Astrocyte of the hippocampus (primary cell): ENCODE data around the gene CBR3.

ENCODE experiments used
- DNase-seq: peaks from one replicate; pipeline ENCODE4 v3.0.0; 2011; ENCODE audit warnings: low read depth, low spot score

The CBR3 gene

DNA sequence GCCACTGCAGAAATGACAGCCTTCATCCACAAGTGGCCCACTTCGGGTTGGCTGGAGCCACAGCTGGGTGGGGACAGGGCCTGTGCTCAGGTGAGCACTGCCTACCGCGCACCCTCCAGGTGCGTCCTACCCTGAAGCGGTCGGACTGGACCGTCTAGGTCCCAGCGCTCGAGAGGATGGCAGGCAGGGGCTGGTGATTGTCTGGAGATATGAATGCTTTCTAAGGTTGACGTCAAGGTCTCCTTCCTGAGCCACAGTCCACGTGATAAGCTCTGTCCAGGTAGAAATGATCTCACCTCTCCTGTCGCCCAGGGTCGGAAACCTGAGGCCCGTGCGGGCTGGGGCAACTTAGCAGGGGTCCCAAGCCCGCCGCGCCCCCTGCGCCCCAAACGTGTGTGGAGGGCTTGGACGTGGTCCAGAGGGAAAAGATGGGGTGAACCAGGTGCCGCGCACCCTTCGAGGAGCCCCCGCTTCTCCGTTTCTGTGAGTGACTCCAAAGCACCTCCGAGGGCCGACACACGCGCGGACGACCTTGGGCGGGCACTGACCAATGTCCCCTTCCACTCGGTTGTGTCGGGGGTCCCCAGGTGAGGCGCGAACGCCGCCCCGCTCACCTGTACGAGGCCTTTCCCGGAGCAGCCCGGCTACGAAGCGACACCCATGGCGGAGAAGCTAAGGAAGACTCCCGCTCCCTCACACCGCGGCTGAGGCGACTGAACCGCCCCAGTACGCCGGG lies 20.9 kb downstream of the CBR3 start:
- peak; percentile 10 for DNase-seq

DNA sequence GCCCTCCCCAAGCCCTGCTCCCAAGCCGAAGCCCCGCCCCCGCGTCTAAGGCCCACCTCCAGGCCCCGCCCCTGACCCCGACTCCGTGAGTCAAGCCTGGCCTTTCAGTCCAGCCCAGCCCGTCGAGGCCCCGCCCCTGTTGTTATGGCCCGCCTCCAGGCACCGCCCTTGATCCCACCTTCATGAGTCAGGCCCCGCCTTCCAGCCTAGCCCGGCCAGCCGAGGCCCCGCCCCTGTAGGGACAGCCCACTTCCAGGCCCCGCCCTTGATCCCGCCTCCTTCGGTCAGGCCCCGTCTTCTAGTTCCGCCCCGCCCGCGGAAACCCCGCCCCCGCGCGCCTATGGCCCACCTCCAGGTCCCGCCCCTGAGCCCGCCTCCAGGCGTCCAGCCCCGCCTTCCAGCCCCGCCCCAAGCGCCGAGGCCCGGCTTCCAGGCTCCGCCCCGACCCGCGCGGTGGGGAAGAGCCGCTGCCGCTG lies 21.5 kb downstream of the CBR3 start:
- DNase-seq: peak; percentile 100

DNA sequence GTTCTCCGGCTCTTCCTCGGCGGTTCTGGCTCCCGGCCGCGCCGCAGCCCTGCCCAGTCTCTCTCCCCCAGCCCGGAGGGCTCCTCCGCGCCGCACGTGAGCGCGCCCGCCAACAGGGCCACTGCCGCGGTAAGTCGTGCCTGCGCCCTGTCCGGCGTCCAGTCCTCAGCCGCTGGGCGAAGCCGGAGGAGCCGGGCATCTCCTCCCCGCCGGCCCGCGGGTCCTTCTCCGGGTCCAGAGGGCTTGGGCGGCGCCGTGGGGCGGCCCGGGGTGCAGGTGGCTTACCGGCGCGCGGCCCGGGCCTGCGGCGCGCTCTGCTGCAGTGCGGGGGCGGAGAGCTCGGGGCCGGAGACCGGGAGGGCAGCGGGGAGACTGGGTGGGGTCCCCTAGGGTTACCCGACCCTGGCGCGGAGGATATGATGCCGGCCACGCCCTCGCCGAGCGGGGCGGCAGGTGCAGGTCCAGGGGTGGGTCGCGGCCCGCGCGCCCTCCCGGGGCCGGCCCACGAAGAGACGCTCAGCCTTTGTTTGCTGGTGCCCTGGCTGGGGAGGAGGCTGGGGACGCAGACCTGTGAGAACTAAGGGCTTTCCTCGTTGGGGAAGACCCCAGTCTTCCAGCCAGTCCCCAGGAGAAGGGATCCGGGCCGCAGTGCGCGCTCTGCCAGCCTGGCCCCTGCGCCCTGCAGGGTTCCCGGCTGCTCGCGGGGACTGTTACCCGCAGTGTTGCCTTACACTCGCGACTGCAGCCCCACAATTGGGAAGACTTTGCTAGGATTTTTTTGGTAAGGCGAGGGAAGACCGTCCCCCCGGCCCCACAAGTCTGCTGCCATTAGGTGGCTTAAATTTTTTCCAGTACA lies 22.2 kb downstream of the CBR3 start, which contains the start of gene DOP1B:
Gene DOP1B, plus strand, starts transcription at position 10 of the 856 bp plus-strand sequence. CDS start 7,910 bp downstream, outside the sequence.
- DNase-seq: no peak

DNA sequence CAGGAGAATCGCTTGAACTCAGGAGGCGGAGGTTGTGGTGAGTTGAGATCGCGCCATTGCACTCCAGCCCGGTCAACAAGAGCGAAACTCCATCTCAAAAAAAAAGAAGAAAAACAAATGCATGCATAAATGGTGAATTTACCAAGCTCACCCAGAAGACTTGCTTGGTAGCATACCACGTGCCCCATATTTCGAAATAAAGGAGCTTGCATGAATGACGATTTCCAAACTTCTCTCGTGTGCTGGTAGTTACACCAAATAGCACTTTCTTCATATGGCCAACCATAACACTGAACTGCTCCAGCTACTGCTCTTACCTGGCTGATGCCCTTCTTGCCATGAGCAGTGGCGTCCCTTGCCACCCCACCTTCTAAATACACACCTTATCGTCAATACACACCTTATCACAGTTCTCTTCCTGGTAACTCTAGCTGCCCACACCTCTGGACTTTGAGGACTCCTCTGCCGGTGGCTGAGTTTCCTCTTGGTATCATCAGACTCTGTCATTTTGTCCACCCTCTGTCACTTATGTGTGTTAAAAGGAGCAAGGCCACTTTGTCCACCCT lies 24.6 kb downstream of the CBR3 start:
- no peak for DNase-seq

DNA sequence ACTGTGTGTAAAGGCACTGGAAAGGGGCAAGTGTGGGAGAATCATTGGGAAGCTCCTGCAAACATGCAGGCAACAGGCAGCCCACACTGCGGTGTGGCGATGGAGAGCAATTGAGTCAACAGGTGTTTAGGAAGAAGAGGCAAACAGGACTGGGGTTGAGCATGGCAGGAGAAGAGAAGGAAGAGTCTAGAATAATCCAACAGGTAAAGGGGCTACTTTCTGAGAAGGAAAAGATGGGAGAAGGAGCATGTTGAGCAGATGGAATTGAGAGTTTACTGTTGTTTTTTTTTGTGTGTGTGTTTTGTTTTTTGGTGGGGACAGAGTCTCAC lies 25.9 kb downstream of the CBR3 start:
- DNase-seq: no peak

DNA sequence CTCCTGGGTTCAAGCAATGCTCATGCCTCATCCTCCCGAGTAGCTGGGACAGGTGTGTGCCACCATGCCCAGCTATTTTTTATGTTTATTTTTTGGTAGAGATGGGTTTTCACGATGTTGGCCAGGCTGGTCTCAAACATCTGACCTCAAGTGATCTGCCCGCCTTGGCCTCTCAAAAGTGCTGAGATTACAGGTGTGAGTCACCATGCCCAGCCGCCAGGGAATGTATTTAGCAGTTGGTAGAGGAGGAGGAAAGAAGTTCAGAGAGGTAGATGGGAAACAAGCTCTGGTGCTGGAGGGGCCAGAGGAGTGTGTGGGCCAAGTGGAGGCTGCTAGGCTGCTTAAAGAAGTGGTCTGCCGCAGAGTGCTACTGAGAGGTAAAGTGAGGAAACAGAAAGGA lies 27.8 kb downstream of the CBR3 start:
- DNase-seq: no peak

DNA sequence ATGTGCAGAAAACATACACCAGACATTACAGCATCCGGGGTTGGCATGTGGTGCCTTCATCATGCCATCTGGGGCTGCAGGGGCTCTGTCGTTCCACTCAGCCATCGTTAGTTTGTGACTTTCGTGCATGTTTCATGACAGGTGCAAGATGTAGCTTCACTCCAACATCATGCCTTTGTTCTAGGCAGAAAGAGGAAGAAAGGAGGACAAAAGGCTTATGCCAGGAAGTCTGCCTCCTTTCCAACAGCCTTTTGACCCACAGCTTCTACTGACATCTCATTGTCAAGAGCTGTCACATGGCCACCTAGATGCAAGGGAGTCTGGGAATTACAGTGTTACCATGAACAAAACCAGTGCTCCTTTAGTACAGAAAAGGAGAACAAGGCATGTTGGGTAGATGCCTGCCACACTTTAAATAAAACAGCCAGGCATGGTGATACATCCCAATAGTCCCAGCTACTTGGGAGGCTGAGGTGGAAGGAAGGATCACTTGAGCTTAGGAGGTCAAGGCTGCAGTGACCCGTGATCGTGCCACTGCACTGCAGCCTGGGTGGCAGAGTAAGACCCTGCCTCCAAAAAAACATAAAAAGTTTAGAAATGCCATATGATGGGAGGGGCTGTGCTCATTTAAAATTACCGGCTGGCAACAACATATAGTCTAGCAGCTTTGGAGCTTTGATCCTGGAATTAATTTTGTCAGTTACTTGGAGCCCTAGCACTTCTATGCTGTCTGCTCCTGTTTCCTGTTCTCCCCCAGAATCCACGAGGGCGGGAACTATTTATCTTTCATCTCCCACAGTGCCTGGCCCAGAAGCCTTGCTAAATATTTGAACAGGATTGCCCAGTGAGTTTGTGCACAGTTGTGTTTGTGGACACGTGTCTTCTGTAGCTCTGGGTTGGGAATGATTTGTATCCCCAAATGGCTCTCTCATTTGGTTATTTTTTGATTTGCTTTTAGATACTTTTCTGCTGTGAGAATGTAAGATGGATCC lies 29.2 kb downstream of the CBR3 start:
- no peak for DNase-seq

DNA sequence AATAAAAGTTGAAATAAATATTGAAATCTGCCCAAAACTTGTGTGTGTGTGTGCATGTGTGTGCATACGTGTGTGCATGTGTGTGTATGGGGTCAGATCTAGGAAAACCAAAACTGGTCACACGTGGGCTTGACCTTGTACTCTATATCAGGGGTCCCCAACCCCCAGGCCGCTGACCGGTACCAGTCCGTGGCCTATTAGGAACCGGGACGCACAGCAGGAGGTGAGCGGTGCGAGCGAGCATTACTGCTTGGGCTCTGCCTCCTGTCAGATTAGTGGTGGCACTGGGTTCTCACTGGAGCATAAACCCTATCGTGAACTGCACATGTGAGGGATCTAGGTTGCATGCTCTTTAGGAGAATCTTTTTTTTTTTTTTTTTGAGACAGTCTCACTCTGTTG lies 30.5 kb downstream of the CBR3 start:
- no peak for DNase-seq

DNA sequence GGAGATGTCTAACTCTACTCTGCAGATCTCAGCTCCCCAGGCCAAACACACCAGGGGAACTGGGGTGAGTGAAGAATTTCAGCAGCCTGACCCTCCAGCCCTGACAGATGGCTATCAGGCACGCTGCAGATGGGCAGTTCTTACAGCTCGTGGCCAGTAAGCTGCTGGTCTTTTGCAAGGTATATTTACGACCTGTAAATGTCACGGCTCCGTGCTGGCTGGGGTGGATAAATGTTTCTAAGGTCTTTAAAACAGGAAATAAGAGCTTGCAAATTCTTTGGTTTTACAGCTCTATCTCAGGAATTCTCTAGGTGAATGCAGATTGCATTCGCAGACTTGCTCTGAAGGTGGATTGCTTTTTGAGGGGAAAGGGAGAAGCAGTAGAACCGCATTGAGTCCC lies 31.8 kb downstream of the CBR3 start:
- no peak for DNase-seq

DNA sequence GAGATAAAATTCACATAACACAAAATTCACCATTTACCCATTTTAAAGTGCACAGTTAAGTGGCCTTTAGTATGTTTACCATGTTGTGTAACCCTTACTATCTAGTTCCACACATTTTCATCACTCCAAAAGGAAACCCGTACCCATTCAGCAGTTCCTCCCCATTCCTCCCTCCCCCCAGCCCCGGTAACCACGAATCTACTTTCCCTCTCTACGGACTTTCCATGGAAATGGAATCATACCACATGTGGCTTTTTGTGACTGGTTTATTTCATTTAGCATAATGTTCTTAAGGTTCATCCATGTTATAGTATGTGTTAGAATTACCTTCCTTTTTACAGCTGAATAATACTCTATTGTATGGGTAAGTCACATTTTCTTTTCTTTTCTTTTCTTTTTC lies 32.7 kb downstream of the CBR3 start:
- no peak for DNase-seq

DNA sequence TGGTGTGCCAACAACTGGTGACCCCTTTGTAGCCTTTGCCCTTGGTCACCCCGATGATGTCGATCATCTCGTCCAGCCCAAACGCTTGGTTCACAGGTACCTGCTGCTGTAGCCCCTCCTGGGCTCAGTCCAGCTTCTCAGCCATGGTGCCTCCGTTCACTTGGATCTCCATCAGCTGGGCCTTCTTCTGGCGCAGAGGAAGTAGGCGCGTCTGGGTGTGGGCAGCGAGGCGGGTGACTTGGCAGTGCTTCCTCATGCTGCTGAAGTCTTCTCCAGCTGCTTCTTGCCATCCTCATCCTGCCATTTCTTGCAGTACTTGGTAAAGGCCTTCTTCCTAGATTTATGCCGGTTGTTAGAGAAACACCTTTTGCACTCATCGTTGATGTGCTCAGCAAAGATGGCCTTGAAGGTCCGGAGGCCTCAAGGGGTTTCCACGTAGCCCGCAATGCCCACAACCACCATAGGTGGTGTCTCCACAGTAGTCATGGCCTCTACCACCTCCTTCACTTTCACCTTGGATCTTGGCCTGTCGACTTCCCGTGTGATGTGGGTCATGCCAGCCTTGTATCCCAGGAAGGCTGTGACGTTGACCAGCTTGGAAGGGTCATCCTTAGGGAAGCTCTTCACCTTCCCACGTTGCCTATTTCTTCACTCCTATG lies 34.7 kb downstream of the CBR3 start:
- no peak for DNase-seq

DNA sequence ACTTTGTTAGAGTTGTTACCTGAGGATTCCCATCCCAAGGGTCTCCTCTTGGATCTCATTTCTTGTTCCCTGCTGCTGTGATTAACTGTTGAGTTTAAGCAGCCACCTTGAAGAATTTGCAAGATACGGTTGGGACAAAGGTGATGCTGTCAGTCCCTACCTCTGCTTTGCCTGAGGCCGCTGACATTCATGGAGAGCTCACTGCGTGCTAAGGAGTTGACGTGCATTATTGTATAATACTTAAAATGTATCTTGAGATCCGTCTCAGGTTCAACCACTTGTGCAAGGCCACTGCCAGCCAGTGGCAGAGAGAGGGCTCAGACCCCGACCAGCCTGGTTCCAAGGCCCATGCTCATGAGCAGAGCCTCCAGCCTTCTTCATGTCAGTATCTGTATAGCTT lies 35.9 kb downstream of the CBR3 start:
- no peak for DNase-seq

DNA sequence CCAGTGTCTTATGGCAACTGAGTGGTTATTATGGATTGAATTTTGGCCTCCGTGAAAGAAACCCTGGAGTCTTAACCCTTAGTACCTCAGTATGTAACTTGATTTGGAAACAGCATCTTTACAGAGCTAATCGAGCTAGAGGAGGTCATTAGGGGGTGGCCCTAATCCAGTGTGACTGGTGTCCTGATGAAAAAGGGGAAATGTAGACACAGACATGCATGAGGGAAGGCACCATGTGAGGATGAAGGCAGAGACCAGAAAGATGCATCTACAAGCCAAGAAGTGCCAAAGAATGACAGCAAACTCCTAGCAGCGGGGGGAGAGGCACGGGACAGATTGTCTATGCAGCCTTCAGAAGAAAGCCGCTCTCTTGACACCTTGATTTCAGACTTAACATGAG lies 36.5 kb downstream of the CBR3 start:
- no peak for DNase-seq

DNA sequence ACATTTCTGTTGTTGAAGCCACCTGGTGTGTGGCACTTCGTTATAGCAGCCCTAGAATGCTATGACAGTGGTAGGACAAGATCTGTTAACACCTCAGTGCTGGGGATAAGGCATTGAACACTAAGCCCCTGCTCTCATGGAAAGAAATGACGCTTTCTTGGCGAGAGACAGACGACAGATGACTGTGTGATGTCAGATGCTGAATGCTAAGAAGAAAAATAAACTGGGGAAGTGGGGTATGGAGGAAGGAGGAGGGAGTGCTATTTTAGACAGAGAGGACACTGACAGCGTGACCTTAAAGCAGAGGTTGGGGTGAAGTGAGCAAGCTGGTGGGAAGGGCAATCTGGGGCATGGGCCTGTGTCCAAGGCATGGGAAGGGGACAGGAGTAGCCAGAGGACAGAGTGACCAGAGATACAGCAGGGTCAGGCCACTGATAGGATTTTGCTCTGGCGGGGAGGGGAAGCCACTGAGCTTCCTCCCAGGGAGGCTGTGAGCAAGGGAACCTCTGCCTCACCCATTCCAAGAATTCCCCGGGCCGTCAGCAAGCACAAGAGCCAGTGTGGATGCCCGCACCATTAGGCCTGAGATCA lies 37.0 kb downstream of the CBR3 start:
- DNase-seq: no peak

DNA sequence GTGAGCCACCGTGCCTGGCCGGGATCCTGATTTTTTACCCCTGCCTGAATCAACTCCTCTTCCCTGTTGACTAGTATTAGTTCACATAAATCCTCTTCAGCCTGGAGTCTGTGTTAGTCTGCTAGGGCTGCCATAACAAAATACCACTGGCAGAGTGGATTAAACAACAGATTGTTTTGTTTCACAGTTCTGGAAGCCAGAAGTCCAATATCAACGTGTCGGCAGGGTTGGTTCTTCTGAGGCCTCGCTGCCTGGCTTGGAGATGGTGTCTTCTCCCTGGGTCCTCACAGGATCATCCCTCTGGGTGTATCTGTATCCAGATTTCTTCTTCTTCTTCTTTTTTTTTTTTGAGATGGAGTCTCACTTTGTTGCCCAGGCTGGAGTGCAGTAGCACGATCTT lies 39.9 kb downstream of the CBR3 start:
- no peak for DNase-seq

DNA sequence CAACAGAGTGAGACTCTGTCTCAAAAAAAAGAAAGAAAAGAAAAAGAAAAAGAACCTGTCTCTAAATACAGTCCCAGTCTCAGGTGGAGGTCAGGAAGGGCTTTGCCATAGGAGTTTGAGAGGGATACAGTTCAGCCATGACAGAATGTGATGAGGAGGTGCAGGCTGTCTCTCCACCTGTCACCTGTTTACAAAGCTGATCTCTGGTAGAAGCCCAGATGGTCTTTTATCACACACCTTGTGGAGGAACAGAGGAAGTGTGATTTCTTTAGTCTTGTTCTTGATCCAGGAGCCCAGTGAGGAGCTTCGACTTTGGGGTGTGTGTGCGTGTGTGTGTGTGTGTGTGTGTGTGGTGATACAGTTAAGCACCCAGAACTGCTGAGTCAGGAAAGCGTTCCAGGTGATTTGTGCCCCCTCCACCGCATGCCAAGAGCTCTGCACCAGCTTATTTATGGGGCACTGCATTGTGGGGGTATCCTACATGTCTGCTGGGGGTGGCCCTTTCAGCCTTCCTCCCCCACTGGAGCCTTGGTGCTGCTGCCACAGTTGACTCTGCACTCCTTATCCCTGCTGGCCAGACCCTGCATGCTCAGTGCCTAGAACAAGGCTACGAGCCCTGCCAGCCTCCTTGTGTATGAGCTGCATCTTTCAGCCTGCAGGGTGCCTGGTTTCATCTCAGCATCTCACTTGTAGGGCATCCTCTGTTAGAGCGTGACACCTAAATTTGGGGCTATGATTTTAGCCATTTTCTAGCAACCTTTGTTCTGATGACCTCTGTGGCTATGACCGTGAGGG lies 41.1 kb downstream of the CBR3 start:
- DNase-seq: no peak

DNA sequence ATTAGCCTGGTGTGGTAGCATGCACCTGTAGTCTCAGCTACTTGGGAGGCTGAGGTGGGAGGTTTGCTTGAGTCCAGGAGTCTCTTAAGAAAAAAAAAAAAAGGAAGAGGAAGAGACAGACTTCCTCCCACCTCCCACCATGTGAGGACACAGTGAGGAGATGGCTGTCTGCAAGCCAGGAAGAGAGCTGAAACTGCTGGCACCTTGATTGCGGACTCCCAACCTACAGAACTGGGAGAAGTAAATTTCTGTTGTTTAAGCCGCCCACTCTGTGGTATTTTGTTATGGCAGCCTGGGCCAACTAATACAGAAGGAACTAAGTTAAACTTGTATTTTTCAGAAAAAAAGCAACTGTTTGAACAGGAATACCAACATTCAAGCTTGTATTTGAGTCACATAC lies 43.5 kb downstream of the CBR3 start:
- no peak for DNase-seq

DNA sequence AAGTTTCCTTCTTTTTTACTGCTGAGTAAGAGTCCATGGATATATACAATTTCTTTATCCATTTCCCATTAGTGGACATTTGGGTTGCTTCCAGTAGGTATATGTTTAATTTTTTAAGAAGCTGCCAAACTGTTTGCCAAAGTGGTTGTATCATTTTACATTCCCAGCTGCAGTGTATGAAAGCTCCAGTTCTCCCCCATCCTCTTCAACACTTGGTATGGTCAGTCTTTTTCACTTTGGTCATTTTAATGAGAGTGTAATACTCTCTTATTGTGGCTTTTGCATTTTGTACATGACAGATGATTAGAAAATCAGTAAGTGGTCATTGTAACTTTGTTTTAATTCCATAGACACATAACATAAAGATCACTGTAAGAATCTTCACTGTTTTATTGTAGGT lies 44.3 kb downstream of the CBR3 start:
- DNase-seq: no peak

DNA sequence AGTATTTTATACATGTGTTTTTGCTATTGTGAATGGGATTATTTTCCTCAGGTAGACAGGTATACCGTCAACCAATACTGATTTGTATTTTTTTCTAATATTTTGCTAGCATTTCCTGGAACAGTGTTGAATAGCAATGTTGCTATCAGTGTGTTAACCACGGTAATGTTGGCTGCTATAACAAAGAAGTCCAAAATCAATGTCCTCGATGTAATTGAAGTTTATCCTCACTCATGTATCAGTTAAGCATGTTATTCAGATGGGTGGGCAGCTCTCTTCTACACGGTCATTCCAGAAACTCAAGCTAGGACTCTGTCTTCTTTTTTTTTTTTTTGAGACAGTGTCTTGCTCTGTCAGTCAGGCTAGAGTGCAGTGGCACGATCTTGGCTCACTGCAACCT lies 46.1 kb downstream of the CBR3 start:
- no peak for DNase-seq
